ENCODE results near the gene ZNF431. TPM values are rescaled to one million over a fixed set of nuclear protein-coding genes. Genes with fewer than 3 reads are reported as not detected.
"Not testable (repeated sequence)": the region's sequence is repeated elsewhere in the genome, so short reads cannot be mapped to it uniquely, and the experiment has no call there.

Gene ZNF431
- total RNA-seq, 1 donor: 5.1 TPM

DNA sequence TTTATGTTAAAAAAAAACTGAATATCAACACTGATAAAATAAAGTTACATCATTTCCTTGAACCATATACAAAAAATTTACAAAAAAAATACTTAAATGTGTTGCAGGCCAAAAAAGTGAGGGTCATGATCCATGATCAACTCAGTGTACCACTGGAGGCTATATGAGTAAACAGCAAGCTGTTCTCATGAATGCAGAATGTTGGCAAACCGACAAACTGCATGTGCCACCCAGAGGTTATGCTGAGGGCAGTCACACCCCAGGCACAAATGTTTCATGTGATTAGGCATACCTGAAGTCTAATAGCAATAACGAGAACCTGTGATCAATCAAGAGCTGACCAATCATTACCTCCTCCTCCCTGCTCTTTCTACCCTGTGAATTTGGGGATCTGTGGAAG is 91.9 kb downstream of the ZNF431 start:
- TF ChIP-seq, protein P1, sequence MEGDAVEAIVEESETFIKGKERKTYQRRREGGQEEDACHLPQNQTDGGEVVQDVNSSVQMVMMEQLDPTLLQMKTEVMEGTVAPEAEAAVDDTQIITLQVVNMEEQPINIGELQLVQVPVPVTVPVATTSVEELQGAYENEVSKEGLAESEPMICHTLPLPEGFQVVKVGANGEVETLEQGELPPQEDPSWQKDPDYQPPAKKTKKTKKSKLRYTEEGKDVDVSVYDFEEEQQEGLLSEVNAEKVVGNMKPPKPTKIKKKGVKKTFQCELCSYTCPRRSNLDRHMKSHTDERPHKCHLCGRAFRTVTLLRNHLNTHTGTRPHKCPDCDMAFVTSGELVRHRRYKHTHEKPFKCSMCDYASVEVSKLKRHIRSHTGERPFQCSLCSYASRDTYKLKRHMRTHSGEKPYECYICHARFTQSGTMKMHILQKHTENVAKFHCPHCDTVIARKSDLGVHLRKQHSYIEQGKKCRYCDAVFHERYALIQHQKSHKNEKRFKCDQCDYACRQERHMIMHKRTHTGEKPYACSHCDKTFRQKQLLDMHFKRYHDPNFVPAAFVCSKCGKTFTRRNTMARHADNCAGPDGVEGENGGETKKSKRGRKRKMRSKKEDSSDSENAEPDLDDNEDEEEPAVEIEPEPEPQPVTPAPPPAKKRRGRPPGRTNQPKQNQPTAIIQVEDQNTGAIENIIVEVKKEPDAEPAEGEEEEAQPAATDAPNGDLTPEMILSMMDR (IDR thresholded peaks at IDR 0.05; ENCODE audit: insufficient read depth, low read length): no peak
- no peak overlapping the region for H3K4me3 ChIP-seq (ENCODE audit: low read depth, low read length)
- no peak for DNase-seq (ENCODE audit: low read depth)

DNA sequence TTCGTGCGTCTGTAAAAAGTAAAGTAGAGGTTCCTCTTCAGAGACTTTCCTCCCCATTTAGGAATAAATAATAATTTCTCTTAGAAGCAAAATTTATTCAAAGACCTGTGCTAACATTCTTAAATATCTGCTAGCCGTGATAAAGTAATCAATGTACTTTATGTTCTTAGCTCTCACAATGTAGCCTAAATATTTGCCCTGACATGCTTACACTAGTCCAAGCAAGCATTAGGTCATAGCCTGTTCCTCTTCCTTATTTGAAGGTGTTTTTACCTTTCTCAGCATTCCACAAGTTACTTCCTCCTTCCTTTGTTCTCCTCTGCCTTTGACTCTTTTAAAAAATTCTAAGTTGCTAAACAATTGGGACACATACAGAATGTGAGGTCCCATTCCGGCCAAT is 94.9 kb downstream of the ZNF431 start:
- not testable (repeated sequence) for H3K4me3 ChIP-seq (ENCODE audit: low read depth, low read length); DNase-seq (ENCODE audit: low read depth)

DNA sequence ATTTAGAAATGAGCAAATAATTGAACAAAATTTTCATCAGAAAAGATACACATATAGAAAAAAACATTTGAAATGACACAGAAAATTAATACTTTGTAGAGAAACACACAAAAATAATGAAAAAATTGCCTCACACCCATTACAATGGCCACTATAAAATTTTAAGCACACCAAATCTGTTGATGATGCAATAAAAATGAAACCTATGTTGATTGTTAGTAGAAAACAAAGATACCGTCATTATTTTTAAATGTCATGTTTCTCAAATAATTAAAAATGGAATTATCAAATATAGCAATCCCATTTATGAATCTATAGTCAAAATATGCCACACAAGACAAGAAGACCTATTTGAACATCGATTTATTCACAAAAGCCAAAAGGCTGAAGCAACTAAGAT is 96.8 kb downstream of the ZNF431 start:
- DNase-seq (ENCODE audit: low read depth): no peak
- TF ChIP-seq, protein P1 (IDR thresholded peaks at IDR 0.05; ENCODE audit: insufficient read depth, low read length): no peak
- no peak overlapping the region for H3K4me3 ChIP-seq (ENCODE audit: low read depth, low read length)

Small RNA genes within 50 kb of the gene (small RNA-seq; reads per million reads assigned to genes)
- not detected for gene RNA5SP469

Other genes with a start within 250 kb of the ZNF431 start
- gene ZNF85, start 218.8 kb upstream of the ZNF431 start, total RNA-seq (ENCODE audit: low replicate concordance): 10.4 and 11.4 TPM in 2 replicates
- 5.6 and 9.9 TPM in 2 replicates for gene ZNF430, start 121.4 kb upstream of the ZNF431 start, total RNA-seq (ENCODE audit: low replicate concordance)
- gene ZNF714, start 59.8 kb upstream of the ZNF431 start, total RNA-seq (ENCODE audit: low replicate concordance): 1.7 and 9.7 TPM in 2 replicates
- gene ZNF708, start 187.4 kb downstream of the ZNF431 start, total RNA-seq (ENCODE audit: low replicate concordance): 8.8 and 15.9 TPM in 2 replicates
- 2.9 and 6.4 TPM in 2 replicates for gene ZNF738, start 217.0 kb downstream of the ZNF431 start, total RNA-seq (ENCODE audit: low replicate concordance)